Liver (tissue), 3 donors: ENCODE measurements around the gene MED12.

Experiments
- FOXA1 ChIP-seq: IDR thresholded peaks from 2 replicates; pipeline ENCODE4 v1.6.1; 2016; ENCODE audit warnings: antibody characterized with exemption
- RAD21 ChIP-seq, 2 donors: IDR thresholded peaks; 2 replicates each; pipeline ENCODE4 v1.6.1; 2016; ENCODE audit warnings: antibody characterized with exemption in 2 of 2, mild to moderate bottlenecking in 2 of 2
- YY1 ChIP-seq: IDR thresholded peaks from 2 replicates; pipeline ENCODE4 v1.6.1; 2016; ENCODE audit warnings: antibody characterized with exemption, mild to moderate bottlenecking
- TF ChIP-seq, protein P1 (sequence below): fragments of 150-350 bp; IDR thresholded peaks from 2 replicates; pipeline ENCODE4 v1.5.1; 2017; ENCODE audit warnings: improper control_type of control experiment, low read depth, low read length; ENCODE audit not compliant: missing input control
- TF ChIP-seq, protein P2 (sequence below): IDR thresholded peaks from 2 replicates; pipeline ENCODE4 v1.6.1; 2016; ENCODE audit warnings: antibody characterized with exemption, mild to moderate bottlenecking
- TF ChIP-seq, protein P3 (sequence below): IDR thresholded peaks from 2 replicates; pipeline ENCODE4 v1.6.1; 2016; ENCODE audit warnings: antibody characterized with exemption
- donor health status: healthy.
- donor health status: healthy.

DNA sequence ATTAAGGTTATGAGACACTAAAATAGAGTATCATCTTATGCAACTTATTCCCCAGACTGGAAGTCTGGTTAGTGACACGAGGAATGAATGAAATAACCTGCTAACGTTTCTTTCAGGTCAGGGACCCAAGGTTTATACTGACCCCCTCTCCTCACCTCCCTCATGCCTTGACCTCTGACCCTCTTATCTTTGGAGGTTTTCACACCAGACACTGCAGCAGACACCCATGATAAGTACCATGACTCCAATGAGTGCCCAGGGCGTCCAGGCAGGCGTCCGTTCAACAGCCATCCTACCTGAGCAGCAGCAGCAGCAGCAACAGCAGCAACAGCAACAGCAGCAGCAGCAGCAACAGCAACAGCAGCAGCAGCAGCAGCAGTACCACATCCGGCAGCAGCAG, 22.0 kb downstream of the MED12 start:
- TF ChIP-seq, protein P1, sequence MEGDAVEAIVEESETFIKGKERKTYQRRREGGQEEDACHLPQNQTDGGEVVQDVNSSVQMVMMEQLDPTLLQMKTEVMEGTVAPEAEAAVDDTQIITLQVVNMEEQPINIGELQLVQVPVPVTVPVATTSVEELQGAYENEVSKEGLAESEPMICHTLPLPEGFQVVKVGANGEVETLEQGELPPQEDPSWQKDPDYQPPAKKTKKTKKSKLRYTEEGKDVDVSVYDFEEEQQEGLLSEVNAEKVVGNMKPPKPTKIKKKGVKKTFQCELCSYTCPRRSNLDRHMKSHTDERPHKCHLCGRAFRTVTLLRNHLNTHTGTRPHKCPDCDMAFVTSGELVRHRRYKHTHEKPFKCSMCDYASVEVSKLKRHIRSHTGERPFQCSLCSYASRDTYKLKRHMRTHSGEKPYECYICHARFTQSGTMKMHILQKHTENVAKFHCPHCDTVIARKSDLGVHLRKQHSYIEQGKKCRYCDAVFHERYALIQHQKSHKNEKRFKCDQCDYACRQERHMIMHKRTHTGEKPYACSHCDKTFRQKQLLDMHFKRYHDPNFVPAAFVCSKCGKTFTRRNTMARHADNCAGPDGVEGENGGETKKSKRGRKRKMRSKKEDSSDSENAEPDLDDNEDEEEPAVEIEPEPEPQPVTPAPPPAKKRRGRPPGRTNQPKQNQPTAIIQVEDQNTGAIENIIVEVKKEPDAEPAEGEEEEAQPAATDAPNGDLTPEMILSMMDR = no peak
- TF ChIP-seq, protein P2, sequence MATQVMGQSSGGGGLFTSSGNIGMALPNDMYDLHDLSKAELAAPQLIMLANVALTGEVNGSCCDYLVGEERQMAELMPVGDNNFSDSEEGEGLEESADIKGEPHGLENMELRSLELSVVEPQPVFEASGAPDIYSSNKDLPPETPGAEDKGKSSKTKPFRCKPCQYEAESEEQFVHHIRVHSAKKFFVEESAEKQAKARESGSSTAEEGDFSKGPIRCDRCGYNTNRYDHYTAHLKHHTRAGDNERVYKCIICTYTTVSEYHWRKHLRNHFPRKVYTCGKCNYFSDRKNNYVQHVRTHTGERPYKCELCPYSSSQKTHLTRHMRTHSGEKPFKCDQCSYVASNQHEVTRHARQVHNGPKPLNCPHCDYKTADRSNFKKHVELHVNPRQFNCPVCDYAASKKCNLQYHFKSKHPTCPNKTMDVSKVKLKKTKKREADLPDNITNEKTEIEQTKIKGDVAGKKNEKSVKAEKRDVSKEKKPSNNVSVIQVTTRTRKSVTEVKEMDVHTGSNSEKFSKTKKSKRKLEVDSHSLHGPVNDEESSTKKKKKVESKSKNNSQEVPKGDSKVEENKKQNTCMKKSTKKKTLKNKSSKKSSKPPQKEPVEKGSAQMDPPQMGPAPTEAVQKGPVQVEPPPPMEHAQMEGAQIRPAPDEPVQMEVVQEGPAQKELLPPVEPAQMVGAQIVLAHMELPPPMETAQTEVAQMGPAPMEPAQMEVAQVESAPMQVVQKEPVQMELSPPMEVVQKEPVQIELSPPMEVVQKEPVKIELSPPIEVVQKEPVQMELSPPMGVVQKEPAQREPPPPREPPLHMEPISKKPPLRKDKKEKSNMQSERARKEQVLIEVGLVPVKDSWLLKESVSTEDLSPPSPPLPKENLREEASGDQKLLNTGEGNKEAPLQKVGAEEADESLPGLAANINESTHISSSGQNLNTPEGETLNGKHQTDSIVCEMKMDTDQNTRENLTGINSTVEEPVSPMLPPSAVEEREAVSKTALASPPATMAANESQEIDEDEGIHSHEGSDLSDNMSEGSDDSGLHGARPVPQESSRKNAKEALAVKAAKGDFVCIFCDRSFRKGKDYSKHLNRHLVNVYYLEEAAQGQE = no peak
- TF ChIP-seq YY1 (no peak), FOXA1 (no peak), RAD21 (IDR thresholded peaks at IDR 0.05) (no peak)
- TF ChIP-seq, protein P3, sequence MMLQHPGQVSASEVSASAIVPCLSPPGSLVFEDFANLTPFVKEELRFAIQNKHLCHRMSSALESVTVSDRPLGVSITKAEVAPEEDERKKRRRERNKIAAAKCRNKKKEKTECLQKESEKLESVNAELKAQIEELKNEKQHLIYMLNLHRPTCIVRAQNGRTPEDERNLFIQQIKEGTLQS = no peak
